IMR-90 (cell line): Measurements from ENCODE around the gene LAMA2. TPM values are rescaled to one million over a fixed set of nuclear protein-coding genes. Genes with fewer than 3 reads are reported as not detected.
A peak's percentile ranks its signal among the peaks of the same experiment; 100 is the strongest.

Source experiments
- ATAC-seq: fragments of 200-7000 bp; cut with Tn5 transposase; 2 replicates; pipeline ENCODE4 v1.9.1; 2020; ENCODE audit warnings: low read depth, mild to moderate bottlenecking, moderate library complexity
- BruUV-seq: library from RNA; stranded (reverse); fragments of 400-500 nt; replicated peaks from 2 replicates; lab custom pipeline; 2021; lab: Mats Ljungman, UMichigan
- CTCF ChIA-PET: fragments of 300-600 bp; formaldehyde crosslinking; extraction: SDS; loops from one replicate; lab custom pipeline; 2021; ENCODE audit warnings: antibody characterized with exemption; lab: Yijun Ruan, JAX
- POLR2A ChIA-PET: fragments of 300-600 bp; sonication (Branson Sonifier 250); formaldehyde crosslinking; loops from one replicate; lab custom pipeline; 2022; ENCODE audit warnings: antibody characterized with exemption; ENCODE audit not compliant: unreplicated experiment; lab: Charles Lee
- DNase-seq: peaks from one replicate; pipeline ENCODE4 v3.0.0; 2013
- H2AFZ ChIP-seq: replicated peaks from 2 replicates; pipeline ENCODE3; 2013; ENCODE audit warnings: low read length, mild to moderate bottlenecking; ENCODE audit not compliant: poor library complexity
- H2AK5ac ChIP-seq: 2 replicates; pipeline ENCODE4 v1.6.1; 2013; ENCODE audit warnings: low read depth, low read length, inconsistent platforms
- H2AK9ac ChIP-seq: replicated peaks from 2 replicates; pipeline ENCODE3; 2013; ENCODE audit warnings: mild to moderate bottlenecking, low read depth, low read length, moderate library complexity; ENCODE audit not compliant: poor library complexity
- H2BK120ac ChIP-seq: 2 replicates; pipeline ENCODE4 v1.6.1; 2013; ENCODE audit warnings: low read depth, low read length, inconsistent platforms
- H2BK15ac ChIP-seq: 3 replicates; pipeline ENCODE4 v1.6.1; 2013; ENCODE audit warnings: low read depth, low read length, inconsistent platforms
- H2BK20ac ChIP-seq: 2 replicates; pipeline ENCODE4 v1.6.1; 2013; ENCODE audit warnings: low read depth, mild to moderate bottlenecking, inconsistent platforms, low read length, moderate library complexity
- H2BK5ac ChIP-seq: 2 replicates; pipeline ENCODE4 v1.6.1; 2013; ENCODE audit warnings: mild to moderate bottlenecking, low read depth, low read length, inconsistent platforms; ENCODE audit not compliant: poor library complexity, severe bottlenecking
- H3K14ac ChIP-seq: replicated peaks from 2 replicates; pipeline ENCODE4 v1.6.1; 2013; ENCODE audit warnings: low read depth, low read length, inconsistent platforms
- H3K18ac ChIP-seq: 2 replicates; pipeline ENCODE4 v1.6.1; 2013; ENCODE audit warnings: low read depth, low read length, control low read depth
- H3K23ac ChIP-seq: 2 replicates; pipeline ENCODE4 v1.6.1; 2013; ENCODE audit warnings: low read depth, low read length, inconsistent platforms
- H3K27ac ChIP-seq: 2 replicates; pipeline ENCODE4 v1.5.1; 2013; ENCODE audit warnings: mild to moderate bottlenecking, control low read depth, low read length; ENCODE audit not compliant: insufficient read depth
- H3K27me3 ChIP-seq: 2 replicates; pipeline ENCODE4 v1.6.1; 2013; ENCODE audit warnings: low read length; ENCODE audit not compliant: control insufficient read depth, insufficient read depth
- H3K36me3 ChIP-seq: 2 replicates; pipeline ENCODE4 v1.6.1; 2013; ENCODE audit warnings: low read length, mixed read lengths; ENCODE audit not compliant: control insufficient read depth, insufficient read depth
- H3K4ac ChIP-seq: 2 replicates; pipeline ENCODE4 v1.6.1; 2013; ENCODE audit warnings: low read depth, low read length, inconsistent platforms
- H3K4me1 ChIP-seq: 2 replicates; pipeline ENCODE4 v1.6.1; 2013; ENCODE audit warnings: low read length, mixed read lengths; ENCODE audit not compliant: control insufficient read depth, insufficient read depth
- H3K4me2 ChIP-seq: 2 replicates; pipeline ENCODE4 v1.6.1; 2013; ENCODE audit warnings: low read depth, mild to moderate bottlenecking, control low read depth, low read length, moderate library complexity
- H3K4me3 ChIP-seq: 2 replicates; pipeline ENCODE4 v1.5.1; 2013; ENCODE audit warnings: low read depth, mild to moderate bottlenecking, control low read depth, low read length, moderate library complexity; ENCODE audit not compliant: insufficient read depth
- H3K56ac ChIP-seq: 2 replicates; pipeline ENCODE4 v1.6.1; 2013; ENCODE audit warnings: low read length, inconsistent platforms; ENCODE audit not compliant: insufficient read depth; ENCODE audit errors: extremely low read depth
- H3K79me1 ChIP-seq, 2 experiments: 2 replicates each; pipeline ENCODE4 v1.6.1; 2013; ENCODE audit warnings: low read length in 2 of 2, inconsistent platforms in 1 of 2, low read depth in 1 of 2
- H3K9ac ChIP-seq: 2 replicates; pipeline ENCODE4 v1.6.1; 2013; ENCODE audit warnings: low read depth, low read length, control low read depth
- H3K9me1 ChIP-seq: 2 replicates; pipeline ENCODE4 v1.6.1; 2013; ENCODE audit warnings: low read length, inconsistent platforms; ENCODE audit not compliant: insufficient read depth
- H3K9me3 ChIP-seq: 2 replicates; pipeline ENCODE4 v1.6.1; 2013; ENCODE audit warnings: low read length; ENCODE audit not compliant: control insufficient read depth, insufficient read depth
- H4K20me1 ChIP-seq: 2 replicates; pipeline ENCODE4 v1.6.1; 2013; ENCODE audit warnings: low read length, inconsistent platforms; ENCODE audit not compliant: insufficient read depth
- H4K5ac ChIP-seq: 2 replicates; pipeline ENCODE4 v1.6.1; 2013; ENCODE audit warnings: mild to moderate bottlenecking, low read depth, low read length, control low read depth
- H4K8ac ChIP-seq, 2 experiments: 2 replicates each; pipeline ENCODE4 v1.6.1; 2013; ENCODE audit warnings: low read depth in 2 of 2, low read length in 2 of 2, control low read depth in 1 of 2, inconsistent platforms in 1 of 2
- H4K91ac ChIP-seq: 2 replicates; pipeline ENCODE4 v1.6.1; 2013; ENCODE audit warnings: low read depth, low read length, inconsistent platforms; ENCODE audit not compliant: insufficient read depth
- CEBPB ChIP-seq: IDR thresholded peaks from 2 replicates; pipeline ENCODE4 v1.6.1; 2012; ENCODE audit warnings: low read depth, low read length, improper control_type of control experiment
- ELK1 ChIP-seq: fragments of 150-350 bp; IDR thresholded peaks from 2 replicates; pipeline ENCODE4 v1.6.1; 2016; ENCODE audit warnings: low read depth, mild to moderate bottlenecking, low read length, moderate library complexity, borderline replicate concordance
- MAFK ChIP-seq: IDR thresholded peaks from 2 replicates; pipeline ENCODE4 v1.6.1; 2012; ENCODE audit warnings: low read depth, low read length, improper control_type of control experiment
- MAZ ChIP-seq: IDR thresholded peaks from 2 replicates; pipeline ENCODE4 v1.6.1; 2012; ENCODE audit warnings: low read depth, mild to moderate bottlenecking, low read length, improper control_type of control experiment, moderate library complexity, borderline replicate concordance
- POLR2A ChIP-seq: IDR thresholded peaks from 2 replicates; pipeline ENCODE4 v1.6.1; 2012; ENCODE audit warnings: mild to moderate bottlenecking, low read depth, low read length
- WGBS, 2 experiments: methylation state at CpG; one replicate each; pipeline versions ENCODE4 v1.1.5 to v1.1.7; 2013; ENCODE audit warnings: missing lambda C conversion rate in 2 of 2; ENCODE audit not compliant: insufficient read length in 1 of 2; ENCODE audit errors: extremely low coverage in 2 of 2; 5-methylcytosine and 5-hydroxymethylcytosine counted together
- dilution Hi-C: fragments of 300-500 bp; cut with HindIII; formaldehyde crosslinking; loops from one replicate; pipeline ENCODE4 v1.14.3; 2018; ENCODE audit warnings: low sequenced_read_pairs; ENCODE audit not compliant: unreplicated experiment
- in situ Hi-C: fragments of 300-500 bp; cut with MboI; formaldehyde crosslinking; loops from 3 replicates; pipeline ENCODE4 v1.14.3; 2019; ENCODE audit warnings: low sequenced_read_pairs, inconsistent platforms, mixed read lengths
- intact Hi-C: fragments of 100-400 bp; cut with micrococcal nuclease; formaldehyde crosslinking; loops from 2 replicates; pipeline ENCODE4 v1.10.0; 2022
- polyA plus RNA-seq, 3 experiments: library from polyadenylated mRNA; depleted of rRNA; stranded (reverse); fragments of >200 nt; gene quantifications; 2 replicates each; pipeline ENCODE4 v1.2.3, GENCODE V29; 2012; ENCODE audit warnings: low replicate concordance in 1 of 3
- total RNA-seq: library from RNA; depleted of rRNA; stranded (reverse); fragments of >200 nt; gene quantifications from 2 replicates; pipeline ENCODE4 v1.2.3, GENCODE V29; 2012

LAMA2 gene
- total and polyA plus RNA-seq, 2 of the 4 experiments (the other 2 are of a cell fraction), result 9.9 to 13.3 TPM

GRCh38 chr6:129312880-129313279 is 429.9 kb downstream of the LAMA2 start:
- Histone ChIP-seq H3K79me1 (no peaks in the 10 kb centered on the region), H2AK9ac (no peak overlapping the region), H4K5ac (no peak overlapping the region), H3K14ac (no peak overlapping the region), H3K4ac (no peak overlapping the region), H3K9me1 (no peaks in the 10 kb centered on the region), H3K4me1 (peaks cover 2% of the 10 kb centered on the region; the same call in 1 of the 2 replicates), H3K23ac (no peak overlapping the region), H4K20me1 (no peaks in the 10 kb centered on the region), H3K9me3 (no peaks in the 10 kb centered on the region), H3K4me2 (peak overlapping the region; percentile 6), H2AK5ac (no peak overlapping the region), H4K91ac (no peak overlapping the region), H2BK120ac (no peak overlapping the region), H3K18ac (no peak overlapping the region), H2BK20ac (no peak overlapping the region), H4K8ac (no peak overlapping the region), H3K56ac (no peak overlapping the region), H2AFZ (no peak overlapping the region), H2BK15ac (no peak overlapping the region), H3K27ac (no peak overlapping the region), H2BK5ac (no peak overlapping the region), H3K9ac (no peak overlapping the region), H3K27me3 (no peaks in the 10 kb centered on the region), H3K4me3 (no peak overlapping the region), H3K36me3 (no peaks in the 10 kb centered on the region)
- no TSS peak for BruUV-seq
- TF ChIP-seq ELK1 (no peak), MAFK (no peak), CEBPB (peak; percentile 47; the same call in 1 of the 2 replicates), POLR2A (no peak), MAZ (no peak)
- POLR2A ChIA-PET, result no interaction called here
- intact Hi-C loops (no loop called here), in situ Hi-C loops (no loop called here), dilution Hi-C loops (no loop called here)
- CTCF ChIA-PET, result interaction anchor here (0.7 to 1.0 kb wide), 2 partner anchors 15 to 284 kb away, joined by 4 read pairs; no protein-coding TSS in a partner anchor
- peak; percentile 78 for DNase-seq
- ATAC-seq, result peak; percentile 98
- WGBS, 2 experiments, result no CpG with 5 or more reads among the region's 3 CpGs
